AG09319 (cell line): ENCODE measurements around the gene HOXB3.
"Not testable (repeated sequence)": the region's sequence is repeated elsewhere in the genome, so short reads cannot be mapped to it uniquely, and the experiment has no call there.

Experiments
- DNase-seq: peaks from one replicate; pipeline ENCODE4 v3.0.0-alpha.2; 2010; ENCODE audit warnings: low read depth; ENCODE audit errors: extremely low read depth
- TF ChIP-seq, protein P1 (sequence below): IDR thresholded peaks from 2 replicates; pipeline ENCODE4 v1.5.1; 2011; ENCODE audit warnings: low read depth, mild to moderate bottlenecking, inconsistent platforms, low read length, moderate library complexity

The HOXB3 gene

GRCh38 chr17:48541036-48541576 lies 48.9 kb downstream of the HOXB3 start:
- TF ChIP-seq, protein P1, sequence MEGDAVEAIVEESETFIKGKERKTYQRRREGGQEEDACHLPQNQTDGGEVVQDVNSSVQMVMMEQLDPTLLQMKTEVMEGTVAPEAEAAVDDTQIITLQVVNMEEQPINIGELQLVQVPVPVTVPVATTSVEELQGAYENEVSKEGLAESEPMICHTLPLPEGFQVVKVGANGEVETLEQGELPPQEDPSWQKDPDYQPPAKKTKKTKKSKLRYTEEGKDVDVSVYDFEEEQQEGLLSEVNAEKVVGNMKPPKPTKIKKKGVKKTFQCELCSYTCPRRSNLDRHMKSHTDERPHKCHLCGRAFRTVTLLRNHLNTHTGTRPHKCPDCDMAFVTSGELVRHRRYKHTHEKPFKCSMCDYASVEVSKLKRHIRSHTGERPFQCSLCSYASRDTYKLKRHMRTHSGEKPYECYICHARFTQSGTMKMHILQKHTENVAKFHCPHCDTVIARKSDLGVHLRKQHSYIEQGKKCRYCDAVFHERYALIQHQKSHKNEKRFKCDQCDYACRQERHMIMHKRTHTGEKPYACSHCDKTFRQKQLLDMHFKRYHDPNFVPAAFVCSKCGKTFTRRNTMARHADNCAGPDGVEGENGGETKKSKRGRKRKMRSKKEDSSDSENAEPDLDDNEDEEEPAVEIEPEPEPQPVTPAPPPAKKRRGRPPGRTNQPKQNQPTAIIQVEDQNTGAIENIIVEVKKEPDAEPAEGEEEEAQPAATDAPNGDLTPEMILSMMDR: no peak
- DNase-seq: no peak

- TF ChIP-seq, protein P1: no peak
- no peak for DNase-seq
Measured at GRCh38 chr17:48540213-48540612, 49.8 kb downstream of the HOXB3 start.

- no peak for DNase-seq
- TF ChIP-seq, protein P1: no peak
Measured at GRCh38 chr17:48539177-48539576, 50.9 kb downstream of the HOXB3 start.

- TF ChIP-seq, protein P1: no peak
- DNase-seq: no peak
Measured at GRCh38 chr17:48537316-48537715, 52.7 kb downstream of the HOXB3 start.

DNA sequence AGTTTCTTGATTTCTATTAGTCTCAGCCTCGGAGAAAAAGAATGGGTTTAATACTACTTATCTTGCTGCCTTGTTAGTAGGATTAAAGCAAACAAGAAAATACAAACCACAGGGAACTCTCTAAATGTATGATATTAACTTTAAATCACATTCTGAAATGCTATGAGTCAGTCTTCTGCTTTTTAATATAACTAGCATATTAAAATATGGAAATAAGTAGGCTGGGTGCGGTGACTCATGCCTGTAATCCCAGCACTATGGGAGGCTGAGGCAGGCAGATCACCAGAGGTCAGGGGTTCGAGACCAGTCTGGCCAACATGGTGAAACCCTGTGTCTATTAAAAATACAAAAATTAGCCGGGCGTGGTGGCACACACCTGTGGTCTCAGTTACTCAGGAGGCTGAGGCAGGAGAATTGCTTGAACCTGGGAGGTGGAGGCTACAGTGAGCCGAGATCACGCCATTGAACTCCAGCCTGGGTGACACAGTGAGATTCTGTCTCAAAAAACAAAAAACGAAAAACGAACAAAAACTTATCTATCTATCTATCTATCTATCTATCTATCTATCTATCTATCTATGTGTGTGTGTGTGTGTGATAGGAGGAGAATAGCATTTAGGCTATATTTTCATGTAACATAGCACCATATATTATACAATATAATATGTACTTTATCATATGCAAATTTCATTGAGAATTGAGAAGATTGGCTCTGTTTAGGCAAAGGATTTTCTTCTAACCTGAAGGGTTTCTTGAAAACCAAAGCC lies 54.1 kb downstream of the HOXB3 start:
- not testable (repeated sequence) for DNase-seq

- no peak for DNase-seq
- TF ChIP-seq, protein P1: no peak
Measured at GRCh38 chr17:48532261-48532660, 57.8 kb downstream of the HOXB3 start.

DNA sequence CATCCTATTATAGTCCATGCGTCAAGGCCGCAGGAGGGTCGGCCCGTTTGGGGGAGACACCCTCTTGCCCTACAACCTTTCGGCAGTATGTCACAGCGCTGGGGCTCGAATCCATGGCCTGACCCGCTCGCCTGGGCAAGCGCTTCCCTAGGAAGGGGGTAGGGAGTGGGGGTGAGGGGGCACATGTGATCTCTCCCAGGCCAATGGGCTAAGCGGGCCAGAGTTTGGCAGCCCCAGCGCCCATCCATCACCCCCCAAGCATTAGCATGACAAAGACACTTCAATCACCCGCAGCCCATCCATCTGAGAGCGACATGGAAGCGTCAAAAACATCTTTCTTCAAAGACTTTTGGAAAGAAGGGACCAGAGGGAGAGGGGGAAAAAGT lies 59.2 kb downstream of the HOXB3 start, which contains the start of gene HOXB1:
Gene HOXB1, minus strand, starts transcription at position 125 of the 386 bp plus-strand sequence. Its CDS starts 107 bp downstream, at position 18.
- no peak for DNase-seq
- TF ChIP-seq, protein P1: no peak
